HG03066 (cell line): ENCODE measurements around the gene CACNA1C.

Experiments used
- ATAC-seq: cut with Tn5 transposase; IDR thresholded peaks from one replicate; pipeline ENCODE4 v1.9.1; 2021; ENCODE audit warnings: low read depth; ENCODE audit not compliant: unreplicated experiment

The CACNA1C gene

DNA sequence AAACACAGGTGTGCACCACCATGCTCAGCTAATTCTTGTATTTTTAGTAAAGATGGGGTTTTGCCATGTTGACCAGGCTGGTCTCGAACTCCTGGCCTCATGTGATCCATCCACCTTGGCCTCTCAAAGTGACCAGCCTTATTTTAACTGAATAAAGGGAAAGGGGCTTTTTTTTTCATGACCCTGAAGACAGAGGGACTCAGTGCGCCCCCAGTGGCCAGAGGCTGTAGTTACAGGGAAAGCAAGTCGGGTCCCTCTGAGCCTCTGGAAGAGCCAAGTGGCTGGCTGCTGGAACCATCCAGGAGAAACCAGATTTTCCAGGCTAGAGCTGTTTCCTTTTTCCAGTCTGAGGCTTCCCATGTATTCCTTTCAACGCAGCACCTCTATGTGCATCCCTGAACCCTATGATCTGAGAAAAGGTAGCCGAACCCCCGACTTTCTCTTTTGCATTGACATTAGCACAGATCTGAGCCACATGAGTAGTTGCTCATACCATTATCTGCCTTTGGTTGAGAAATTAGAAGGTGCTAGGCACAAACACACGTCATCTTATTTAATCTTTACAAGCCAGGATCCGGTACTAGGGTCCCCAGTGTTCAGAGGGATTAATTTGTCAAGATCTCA, 342.7 kb downstream of the CACNA1C start:
- ATAC-seq, result no peak

DNA sequence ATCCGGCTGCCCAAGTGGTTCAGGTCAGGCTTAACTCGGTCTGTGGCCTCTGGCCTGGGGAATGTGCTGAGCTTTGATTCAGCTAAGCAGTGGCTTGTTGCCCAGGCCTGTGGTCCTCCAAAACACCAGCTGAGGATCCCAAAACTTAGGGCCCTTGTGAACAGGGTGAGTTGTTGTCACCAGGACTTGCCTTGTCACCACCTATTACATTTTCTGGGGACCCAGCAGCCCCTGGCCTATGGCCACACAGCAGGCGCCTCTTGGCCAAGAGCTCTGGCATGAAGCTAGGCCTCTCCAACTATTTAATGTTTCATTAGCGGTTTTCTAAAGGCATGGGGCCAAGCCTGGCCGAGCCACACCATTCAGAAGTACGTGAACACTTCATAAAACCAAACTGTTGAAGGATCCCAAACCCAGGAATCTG, 343.7 kb downstream of the CACNA1C start:
- ATAC-seq, result no peak

DNA sequence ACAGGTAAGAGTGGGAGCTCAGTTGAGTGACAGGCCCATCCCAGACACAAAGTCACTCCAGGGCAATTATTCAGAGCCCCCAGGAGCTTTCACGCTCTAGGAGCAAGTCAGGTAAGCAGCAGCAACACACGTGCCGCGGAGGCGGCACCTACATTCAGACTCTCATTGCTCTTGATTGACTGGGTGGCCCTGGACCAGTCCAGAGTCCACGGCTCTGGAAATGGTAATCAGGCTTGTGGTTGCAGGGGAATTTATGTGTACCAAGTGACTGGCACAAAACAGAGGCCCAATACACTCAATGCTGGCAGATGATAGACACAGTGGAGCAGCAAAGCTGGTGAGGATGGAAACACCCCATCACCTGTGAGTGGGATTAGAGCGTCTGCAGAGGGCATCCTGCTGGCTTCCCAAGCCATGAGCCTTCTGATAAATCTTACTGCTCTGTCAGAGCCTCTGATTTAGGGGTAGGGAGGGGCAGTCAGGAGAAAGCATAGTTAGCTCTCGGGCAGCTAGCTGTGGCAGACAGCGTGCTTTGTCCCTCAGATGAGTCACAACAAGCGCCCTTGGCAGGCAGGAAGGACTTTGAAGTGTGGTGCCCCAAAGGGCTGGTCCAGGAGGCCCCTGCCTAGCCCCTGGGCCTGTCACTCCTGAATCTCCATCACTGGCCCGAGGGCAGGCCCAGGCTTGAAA, 344.7 kb downstream of the CACNA1C start:
- ATAC-seq, result no peak

DNA sequence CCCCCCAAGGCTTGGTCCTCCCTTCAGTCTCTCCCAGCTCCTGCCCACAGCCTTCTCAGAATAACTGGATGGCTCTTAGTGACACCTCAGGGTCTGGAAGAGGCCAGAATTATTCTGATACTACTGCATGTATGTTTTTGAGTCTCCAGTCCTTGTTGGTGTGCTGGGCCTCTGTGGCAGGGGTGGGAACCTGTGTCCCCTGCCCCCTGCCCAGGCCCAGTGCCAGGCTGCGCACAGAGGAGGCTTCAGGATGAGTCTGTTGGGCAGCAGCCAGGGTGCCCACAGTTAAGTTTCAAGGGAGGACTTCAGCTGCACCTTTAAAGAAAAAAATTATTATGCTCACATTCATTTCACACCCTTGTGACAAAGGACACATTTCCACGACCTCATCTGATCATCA, 348.3 kb downstream of the CACNA1C start:
- ATAC-seq, result no peak

DNA sequence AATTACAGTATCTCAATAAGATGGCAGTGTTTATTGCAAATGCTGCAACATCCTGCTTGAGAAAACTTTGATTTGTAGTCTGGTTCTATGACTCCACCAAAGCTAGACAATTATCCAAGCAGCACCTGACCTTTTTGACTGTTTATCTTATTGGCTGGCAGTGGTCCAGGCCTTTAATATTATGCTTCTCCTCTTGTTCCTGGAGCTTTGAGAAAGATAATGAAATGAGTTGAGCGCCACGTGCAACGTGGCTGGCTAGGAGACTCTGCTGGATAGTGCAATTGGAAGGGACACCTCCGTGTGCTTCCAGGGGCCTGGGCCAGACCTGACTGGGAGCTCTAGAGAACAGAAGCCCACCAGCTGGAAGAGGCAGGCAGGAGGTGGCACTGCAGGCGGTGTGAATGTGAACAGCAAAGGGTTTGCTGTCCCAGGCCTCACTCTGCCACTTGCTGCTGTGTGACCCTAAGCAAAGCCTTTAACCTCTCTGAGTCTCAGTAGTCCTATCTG, 349.3 kb downstream of the CACNA1C start:
- ATAC-seq, result no peak

DNA sequence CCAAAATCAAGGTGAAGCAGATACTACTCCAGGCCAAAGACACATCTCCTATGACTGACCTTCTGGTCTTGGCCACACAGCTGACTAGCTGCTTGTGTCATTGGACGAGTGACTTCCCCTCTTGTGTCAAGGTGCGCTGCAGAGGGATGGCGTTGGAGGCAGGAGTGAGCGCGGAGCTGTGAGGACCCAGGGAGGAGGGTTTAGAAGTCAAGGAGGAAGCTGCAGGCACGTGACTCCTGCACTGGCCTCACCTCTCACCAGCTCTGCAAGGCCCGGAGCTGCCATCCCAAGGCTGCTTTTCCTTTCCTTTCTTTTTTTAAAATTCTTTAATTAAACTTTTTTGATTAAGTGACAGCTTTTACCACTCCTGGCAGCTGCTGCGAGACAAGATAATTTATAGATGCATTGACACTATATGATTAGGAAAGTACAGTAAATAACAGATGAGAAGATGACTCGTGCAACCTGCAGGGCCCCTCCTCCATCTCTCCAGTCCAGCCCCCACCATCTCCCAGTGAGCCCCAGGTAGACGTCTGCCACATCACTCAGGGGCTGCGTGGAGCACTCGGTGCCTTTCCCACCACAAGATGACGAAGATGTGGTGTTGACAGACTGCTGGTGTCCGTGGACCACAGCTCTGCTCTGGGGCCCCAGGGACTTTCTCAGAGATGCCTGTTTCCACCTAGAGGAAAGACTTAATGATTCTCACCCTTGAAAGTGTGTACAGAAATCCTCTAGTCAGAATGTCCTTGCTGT, 350.6 kb downstream of the CACNA1C start:
- no peak for ATAC-seq

DNA sequence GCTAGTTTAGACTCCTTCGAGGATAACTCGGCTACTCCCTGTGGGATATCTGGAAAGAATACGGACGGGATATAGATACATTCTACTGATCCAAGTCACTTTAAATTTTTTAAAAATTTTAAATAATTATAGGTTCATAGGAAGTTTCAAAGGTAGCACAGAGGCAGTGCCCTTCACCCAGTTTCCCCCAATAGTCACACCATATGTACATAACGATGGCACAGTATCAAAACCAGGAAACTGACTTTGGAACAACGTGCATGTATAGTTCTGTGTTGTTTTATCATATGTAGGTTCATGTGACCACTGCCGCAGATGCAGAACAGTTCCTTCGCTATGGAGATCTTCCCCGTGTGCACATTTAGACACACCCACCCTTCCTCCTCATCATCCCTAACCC, 352.3 kb downstream of the CACNA1C start:
- no peak for ATAC-seq

DNA sequence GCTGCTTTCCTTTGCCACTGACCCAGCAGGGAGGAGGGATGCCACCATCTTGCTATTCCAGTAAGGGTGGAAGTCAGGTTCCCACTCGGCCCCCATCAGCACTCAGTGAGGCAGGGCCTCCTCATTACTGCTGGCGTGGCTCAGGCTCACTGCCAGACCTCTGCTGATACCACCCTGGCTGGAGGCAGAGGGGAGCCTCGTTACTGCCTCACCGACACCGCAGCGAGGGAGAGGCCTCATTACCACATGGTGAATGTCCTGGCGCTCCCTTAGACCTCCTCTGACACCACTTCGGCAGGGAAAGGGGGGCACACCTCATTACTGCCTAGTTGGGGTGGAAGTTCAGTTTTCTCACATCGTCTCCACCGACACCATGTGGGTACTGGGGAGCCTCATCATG, 354.1 kb downstream of the CACNA1C start:
- no peak for ATAC-seq

DNA sequence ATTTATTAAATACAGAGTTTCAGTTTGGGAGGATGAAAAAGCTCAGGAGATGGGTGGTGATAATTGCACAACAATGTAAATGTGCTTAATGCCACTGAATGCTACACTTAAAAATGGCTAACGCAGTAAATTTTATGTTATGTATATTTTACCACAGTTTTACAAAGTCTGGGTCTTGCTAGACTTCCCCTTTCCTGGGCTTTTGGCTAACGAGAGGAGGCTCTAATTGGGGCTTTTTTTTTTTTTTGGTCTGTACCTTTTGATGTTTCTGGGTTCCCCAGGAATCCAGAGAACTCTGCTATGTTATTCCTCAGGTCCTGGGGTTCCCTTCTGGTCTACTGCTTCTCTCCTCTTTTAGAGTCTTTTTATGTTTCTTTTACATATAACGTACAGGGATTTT, 355.5 kb downstream of the CACNA1C start:
- ATAC-seq, result no peak

DNA sequence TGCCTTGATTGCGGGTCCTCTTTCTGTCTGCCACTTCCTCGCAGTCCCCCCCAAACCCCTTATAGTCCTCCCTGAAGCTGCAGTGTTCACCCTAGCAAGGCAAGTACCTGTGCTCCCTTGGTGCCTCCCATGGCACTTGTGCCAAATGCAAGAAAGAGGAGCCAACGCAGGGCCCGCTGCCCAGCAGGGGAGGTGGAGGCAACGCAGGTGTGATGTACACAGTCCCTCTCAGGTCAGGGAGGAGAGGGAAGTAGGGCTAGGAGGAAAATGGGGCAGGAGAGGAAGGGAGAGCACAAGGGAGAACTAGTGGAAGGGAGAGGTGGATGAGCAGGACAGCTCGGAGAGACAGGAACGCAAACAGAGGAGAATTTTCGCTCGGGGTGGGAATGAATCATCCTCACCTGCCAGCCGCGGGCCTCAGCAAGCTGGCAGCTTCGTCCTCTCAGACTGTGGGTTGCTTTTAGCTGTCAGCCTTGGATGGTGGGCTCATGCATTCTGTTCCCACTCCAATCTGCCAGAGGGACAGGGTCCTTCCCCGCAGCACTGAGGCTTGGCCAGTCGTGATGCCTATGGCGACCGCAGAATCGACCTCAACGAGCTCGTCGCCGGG, 357.0 kb downstream of the CACNA1C start:
- ATAC-seq, result no peak

DNA sequence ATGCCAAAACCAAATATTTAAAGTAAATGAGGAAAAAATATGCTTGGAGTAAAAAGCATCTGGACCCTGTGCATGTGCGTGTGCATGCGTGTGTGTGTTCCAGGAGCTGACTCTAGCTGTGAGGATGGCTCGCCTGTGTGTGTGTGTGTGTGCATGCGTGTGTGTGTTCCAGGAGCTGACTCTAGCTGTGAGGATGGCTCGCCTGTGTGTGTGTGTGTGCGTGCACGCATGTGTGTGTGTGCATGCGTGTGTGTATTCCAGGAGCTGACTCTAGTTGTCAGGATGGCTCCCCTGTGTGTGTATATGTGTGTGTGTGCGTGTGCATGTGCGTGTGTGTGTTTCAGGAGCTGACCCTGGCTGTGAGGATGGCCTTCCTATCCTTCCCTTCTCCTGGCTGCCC, 357.7 kb downstream of the CACNA1C start:
- ATAC-seq, result no peak

DNA sequence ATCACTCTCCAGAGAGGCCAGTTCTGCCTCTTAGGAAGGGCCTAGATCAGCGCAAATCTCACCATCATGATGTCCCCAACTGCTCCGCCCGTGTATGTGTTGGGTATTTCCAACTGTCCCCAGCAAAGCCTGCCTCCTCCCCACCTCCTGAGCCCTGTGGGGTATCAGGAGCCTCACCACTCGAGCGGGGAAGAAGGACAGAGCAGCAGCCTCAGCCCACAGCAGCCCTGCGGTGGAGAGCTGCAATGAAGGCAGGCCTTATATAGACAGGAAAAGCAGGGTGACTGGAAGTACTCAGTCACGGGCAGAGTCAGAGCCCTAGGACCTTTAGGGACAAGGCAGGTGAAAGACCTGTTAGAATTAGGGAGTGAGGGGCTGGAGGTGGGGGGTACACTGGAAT, 358.2 kb downstream of the CACNA1C start:
- ATAC-seq, result no peak

DNA sequence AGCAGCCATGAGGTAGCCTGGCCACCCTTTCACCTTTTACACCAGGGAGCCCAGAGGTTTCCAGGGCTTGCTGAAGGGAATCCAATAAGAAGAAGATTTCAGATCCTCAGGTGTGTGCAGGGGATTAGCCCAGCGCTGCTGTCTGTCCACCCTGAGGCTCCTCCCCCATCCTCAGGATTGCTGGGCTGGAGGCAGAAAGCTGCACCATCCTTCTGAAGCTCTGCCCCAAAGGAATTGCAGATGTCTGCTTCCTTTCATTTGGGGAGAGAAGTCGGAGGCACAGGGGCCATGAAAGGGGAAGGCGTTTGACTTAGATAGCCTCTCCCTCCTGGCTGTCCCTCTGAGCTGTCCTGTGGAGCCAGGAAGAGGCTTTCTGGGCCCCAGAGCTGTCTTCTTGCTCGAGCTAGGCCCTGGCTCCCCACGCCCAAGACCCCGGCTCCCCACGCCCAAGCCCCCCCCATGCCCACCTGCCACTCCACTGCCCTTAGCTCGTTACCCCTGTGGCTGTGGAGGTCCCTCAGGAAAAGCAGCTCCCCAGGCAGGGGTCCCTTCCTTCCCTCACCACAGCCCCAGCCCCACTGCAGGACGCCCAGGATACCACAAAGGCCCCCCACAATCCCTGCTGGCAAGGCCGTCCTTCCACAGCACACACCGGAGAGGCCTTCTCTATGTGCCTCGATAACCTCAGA, 359.0 kb downstream of the CACNA1C start:
- ATAC-seq, result no peak

DNA sequence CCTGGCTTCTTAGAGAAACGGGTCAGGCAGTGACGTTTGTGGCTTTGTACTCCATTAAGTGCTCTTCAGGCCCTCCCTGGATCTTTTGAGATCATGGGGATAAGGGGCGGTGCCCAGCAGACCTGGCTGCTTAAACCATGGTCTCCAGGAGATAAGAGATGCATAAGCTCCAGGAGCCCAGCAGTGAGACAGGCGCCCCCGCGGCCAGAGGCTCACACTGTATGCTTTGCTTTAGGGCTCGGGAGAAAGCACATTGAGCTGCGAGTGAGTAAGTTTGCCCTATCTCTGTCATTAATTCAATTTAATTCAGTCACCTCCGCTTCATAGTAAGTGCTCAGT, 359.5 kb downstream of the CACNA1C start:
- no peak for ATAC-seq

DNA sequence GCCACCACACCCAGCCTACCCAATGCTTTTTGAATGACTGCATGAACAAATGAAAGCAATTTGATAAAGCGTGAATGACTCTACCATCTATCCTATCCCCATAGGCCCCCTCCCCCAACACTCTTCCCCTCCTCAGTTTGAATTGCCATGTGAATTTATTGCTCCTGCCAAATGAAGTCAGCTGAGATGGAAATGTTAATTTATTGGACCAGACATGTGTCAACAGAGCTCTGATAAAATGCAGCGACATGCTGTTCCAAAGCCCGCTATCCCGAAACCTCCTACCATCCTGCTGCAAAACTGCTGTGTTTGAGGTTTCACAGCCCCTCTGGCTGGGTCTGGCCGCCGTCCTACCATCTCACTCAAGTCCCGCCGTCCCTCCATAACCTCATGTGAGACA, 360.5 kb downstream of the CACNA1C start:
- no peak for ATAC-seq

DNA sequence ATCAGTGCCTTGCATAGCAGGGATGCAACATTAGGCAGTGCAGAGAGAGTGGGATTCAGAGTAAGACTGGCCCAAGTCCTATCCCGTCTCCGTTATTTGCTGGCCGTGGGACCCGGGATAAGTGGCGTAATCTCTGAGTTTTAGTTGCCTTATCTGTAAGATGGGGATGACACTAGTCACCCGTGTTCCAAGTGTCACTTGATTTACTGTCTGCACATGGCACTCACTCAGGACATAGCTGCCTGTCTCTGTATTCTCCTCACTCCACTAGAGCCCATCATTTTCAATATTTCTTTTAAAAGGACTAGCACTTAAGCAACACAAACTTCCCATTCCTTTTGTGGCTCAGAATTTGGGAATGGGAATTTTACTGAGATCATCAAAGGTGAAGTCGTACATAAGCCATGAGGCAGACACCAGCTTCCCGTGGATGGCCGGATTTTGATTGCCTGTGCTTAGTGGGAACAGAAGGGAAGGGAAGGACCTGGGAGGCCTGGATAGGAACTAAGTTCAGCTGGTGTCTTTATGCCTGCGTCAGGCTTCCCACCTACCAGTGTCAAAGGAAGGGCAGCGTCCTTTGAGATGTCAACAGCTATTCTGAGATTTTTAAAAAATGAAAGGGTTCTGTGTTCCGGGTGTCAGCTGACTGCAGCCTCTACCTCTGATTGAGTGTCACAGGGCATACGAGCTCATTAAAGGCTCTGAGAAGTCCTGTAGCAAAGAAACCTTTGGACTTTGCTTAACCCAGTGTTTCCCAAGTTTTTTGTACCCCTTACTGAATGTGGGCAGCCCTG, 361.4 kb downstream of the CACNA1C start:
- ATAC-seq, result no peak

DNA sequence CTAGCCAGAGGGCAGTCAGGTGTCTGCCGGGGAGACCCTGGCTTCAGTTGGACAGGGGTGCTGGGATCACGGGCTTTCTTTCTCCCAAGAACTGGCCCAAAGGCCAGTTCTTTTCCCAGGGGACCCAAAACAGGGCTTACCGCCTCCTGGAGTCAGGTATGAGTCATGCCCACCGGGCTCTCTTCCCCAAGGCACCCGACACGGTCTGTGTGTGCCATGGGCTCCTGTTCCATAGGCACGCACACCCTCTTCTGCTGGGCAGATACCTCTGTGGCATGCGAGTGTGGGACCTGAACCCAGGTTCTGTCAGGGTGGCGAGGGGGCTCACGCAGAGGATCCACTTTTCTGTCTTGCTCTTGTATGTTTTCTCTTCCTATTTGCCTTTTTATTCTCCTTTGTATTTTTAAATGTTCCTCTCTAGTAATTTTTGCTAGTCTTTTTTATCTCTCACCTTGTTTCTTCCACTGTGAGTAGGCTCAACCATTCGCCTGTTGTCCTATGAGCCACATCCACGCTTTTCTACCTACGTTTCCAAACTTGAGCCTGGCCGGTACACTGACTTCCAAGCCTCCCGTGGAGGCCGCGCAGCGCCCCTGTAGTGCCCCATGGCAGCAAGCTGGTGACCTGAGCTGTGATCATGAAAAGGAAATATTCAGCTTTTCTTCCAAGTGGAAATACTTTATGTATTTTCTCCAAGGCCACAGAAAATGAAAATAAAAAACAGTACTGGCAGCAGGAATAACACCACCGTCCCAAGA, 362.2 kb downstream of the CACNA1C start:
- ATAC-seq, result no peak

DNA sequence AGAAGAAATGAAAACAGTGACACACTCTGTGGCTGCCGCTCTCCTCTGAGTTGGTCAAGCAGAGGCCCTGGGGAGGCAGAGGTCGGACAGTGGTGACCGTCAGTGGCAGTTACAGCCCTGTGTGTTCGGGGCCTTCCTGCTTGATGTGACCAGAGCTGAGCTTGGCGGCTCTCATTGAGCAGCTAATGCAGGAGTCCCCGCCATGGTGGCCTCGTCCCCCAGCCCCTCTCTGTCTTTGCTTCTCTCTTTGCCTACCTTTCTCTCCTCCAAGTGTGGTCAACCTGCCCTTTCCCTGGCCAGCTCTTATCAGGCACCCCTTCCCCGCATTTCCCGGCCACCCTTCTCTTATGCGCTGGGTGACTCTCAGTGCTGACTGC, 362.8 kb downstream of the CACNA1C start:
- ATAC-seq, result no peak

DNA sequence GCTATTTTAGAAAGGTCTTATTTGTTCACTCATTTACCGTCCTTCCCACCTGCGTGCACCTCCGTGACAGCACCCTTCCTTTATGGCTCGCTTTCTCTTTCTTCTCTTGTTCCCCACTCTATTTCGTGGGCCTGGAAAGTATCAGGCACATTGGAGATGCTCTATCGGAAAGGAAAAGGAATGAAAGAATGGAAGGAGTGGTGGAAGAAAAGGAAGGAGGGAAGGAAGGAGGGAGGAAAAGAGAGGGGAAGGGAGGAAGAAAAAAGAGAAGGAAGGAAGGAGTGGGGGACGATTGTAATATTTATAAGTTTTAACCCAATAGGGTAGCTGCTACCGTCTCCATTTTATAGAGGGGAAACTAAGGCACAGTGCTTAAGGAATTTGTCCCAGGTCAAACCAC, 363.4 kb downstream of the CACNA1C start:
- ATAC-seq, result no peak
